GM13977 (cell line): ENCODE data around the gene ZDHHC21.

Experiments used
- DNase-seq: peaks from one replicate; pipeline ENCODE4 v3.0.0; 2012; ENCODE audit warnings: low spot score
- in situ Hi-C: fragments of 300-500 bp; cut with MboI; formaldehyde crosslinking; loops from one replicate; pipeline ENCODE4 v1.12.0; 2022; ENCODE audit warnings: low sequenced_read_pairs, low pct_unique_long_range_greater_than_20kb, mixed read lengths, inconsistent platforms; ENCODE audit not compliant: unreplicated experiment
- TF ChIP-seq, protein P1 (sequence below): IDR thresholded peaks from 2 replicates; pipeline ENCODE4 v1.5.1; 2012; ENCODE audit warnings: mild to moderate bottlenecking, control low read depth; ENCODE audit not compliant: insufficient read depth; ENCODE audit errors: extremely low read depth, missing control alignments

ZDHHC21 gene

DNA sequence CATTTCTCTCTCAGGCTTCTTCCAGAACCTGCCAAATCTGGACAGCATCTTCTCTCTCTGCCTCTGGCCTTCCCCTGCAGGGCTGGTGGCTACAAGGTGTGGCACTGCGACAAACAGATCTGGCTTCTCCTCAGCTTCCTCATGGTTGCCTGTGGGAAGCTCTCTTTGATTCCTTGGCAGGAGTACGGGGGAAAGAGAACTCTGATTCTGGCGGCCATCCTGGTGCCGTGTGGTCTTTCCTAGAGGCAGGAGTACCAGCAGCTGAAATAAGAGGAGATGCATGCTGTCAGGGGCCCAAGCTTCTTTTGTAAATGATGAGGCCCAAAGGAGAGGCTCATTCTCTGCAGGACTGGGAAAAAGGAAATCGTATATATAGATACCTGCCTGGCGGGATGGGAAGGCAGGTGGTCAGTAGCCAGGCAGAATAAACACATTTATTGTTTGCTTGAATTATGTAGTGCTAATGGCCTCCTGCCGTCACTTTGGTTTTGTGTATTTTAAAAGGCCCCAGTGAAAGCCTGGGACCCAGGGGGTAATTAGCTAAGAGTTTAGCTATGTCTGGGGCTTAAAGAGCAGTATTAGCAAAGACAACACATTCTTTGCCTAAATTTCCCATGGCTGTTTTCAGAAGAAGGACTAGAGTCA is 29.3 kb upstream of the ZDHHC21 start, which contains the start of gene CER1:
Gene CER1, minus strand, starts transcription at position 343 of the 645 bp plus-strand sequence. Its CDS starts 61 bp downstream, at position 282.
- no peak for DNase-seq
- TF ChIP-seq, protein P1, sequence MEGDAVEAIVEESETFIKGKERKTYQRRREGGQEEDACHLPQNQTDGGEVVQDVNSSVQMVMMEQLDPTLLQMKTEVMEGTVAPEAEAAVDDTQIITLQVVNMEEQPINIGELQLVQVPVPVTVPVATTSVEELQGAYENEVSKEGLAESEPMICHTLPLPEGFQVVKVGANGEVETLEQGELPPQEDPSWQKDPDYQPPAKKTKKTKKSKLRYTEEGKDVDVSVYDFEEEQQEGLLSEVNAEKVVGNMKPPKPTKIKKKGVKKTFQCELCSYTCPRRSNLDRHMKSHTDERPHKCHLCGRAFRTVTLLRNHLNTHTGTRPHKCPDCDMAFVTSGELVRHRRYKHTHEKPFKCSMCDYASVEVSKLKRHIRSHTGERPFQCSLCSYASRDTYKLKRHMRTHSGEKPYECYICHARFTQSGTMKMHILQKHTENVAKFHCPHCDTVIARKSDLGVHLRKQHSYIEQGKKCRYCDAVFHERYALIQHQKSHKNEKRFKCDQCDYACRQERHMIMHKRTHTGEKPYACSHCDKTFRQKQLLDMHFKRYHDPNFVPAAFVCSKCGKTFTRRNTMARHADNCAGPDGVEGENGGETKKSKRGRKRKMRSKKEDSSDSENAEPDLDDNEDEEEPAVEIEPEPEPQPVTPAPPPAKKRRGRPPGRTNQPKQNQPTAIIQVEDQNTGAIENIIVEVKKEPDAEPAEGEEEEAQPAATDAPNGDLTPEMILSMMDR = no peak
- in situ Hi-C loops = no loop called here

DNA sequence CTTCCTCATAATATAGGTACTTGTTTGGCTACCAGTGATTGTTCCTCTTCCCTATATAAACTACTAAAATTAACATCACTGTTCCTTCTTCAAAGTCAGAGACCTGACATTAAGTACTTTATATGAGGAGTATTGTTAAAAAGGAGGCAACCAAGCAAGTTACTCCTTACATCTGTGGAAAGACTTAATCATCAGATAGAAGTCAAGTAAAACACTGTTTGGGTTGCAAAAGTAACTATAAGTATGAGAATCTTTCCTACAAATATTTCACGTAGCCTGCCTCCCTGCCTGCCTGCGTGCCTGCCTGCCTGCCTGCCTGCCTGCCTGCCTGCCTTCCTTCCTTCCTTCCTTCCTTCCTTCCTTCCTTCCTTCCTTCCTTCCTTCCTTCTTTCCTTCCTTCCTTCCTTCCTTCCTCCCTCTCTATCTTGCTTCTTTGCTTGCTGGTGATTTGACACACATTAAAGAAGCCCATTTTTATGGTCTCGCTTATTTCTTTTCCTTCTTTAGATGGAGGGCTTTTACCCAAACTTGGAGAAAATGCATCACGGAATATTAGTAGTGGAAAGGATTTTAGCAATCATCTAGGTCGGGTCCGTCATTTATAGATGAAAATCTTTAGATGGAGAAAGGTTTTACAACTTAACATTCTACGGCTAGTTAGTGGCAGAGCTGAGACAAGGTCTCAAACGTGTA is 26.1 kb upstream of the ZDHHC21 start:
- TF ChIP-seq, protein P1 = no peak
- no peak for DNase-seq
- in situ Hi-C loops = no loop called here

DNA sequence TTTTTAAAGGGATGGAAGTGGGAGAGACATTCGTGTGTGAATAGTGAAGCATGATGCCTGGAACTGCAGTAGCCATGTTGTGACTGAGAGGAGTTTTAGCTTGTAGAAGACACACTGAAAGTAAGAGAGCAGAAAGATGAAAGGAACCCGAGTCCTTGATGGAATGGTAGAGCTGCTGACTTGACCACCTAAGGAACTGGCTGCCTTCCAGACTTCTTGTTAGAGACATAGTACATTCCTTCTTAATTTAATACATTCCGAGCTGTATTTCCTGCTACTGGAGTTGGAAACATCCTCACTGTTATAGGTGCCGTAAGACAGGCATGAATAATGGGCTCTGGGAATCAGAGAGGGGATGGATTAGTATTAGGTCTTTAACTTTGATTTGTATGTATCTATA is 21.9 kb upstream of the ZDHHC21 start:
- DNase-seq = no peak
- TF ChIP-seq, protein P1 = no peak
- in situ Hi-C loops = no loop called here

DNA sequence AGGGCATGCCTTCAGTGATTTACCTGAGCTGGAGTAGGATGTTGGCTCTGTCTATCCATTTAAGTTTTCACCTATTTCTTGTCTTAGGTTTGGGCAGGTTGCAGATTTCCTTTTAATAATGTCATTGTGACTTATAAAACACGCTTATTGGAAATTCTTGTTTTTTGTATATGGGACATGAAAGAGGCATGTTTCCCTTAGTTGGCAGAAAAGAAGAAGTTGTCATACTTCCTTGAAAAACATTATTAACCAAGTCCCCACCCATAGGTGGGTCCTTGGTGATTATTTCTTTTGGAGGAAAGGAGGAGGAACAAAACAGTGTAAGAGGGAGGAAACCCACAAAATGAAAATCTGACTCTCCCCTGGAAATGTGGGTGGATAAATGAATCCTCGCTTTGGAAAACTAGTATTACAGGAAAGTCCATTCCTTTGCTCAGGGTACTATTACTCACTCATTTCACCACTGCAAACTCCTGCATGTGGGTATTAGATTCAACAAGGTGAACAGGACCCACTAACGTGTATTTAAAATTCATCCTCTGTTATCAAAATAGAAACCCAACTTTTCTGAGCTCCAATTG is 20.0 kb upstream of the ZDHHC21 start:
- TF ChIP-seq, protein P1 = no peak
- in situ Hi-C loops = no loop called here
- DNase-seq = no peak

DNA sequence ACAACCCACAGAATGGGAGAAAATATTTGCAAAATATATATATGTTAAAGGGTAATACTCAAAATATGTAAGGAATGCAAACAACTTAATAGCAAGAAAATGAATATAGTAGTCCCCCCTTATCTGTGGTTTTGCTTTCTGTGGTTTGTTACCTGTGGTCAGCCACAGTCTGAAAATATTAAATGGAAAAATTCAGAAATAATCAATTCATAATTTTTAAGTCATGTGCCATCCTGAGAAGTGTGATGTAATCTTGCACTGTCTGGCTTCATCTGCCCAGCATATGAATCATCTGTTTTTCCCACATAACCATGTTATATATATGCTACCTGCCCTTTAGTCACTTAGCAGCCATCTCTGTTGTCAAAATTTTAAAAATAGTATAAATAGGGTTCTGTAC is 17.6 kb upstream of the ZDHHC21 start:
- TF ChIP-seq, protein P1 = no peak
- in situ Hi-C loops = no loop called here
- no peak for DNase-seq

DNA sequence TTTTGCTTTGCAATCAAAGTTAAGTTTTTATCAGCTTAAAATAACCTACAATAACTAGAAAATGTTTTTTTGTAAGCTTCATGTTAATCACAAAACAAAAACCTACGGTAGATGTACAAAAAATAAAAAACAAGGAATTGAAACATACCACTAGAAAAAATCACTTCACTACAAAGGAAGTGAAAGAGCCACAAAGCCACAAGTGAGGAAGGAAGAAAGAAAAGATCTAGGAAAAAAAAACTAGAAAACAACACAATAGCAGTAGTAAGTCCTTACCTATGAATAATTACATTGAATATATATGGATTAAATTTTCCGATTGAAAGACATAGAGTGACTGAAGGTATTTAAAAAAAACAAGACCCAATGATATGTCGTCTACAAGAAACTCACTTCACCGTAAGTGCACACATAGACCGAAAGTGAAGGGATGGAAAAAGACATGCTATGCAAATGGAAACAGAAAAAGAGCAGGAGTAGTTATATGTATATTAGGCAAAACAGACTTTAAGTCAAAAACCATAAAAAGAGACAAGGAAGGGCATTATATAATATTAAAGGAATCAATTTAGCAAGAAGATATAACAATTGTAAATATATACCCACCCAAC is 13.4 kb upstream of the ZDHHC21 start:
- no peak for DNase-seq
- in situ Hi-C loops = no loop called here

More for the DNA sequence above, 13.4 kb upstream of the ZDHHC21 start:
- TF ChIP-seq, protein P1 = no peak
